ENCODE data around the gene LRRN1. TPM values are rescaled to one million over a fixed set of nuclear protein-coding genes. Genes with fewer than 3 reads are reported as not detected.

LRRN1 gene
- total RNA-seq, 2 experiments from 2014 or later, result not detected

- no peaks in the 10 kb centered on the region for H3K4me1 ChIP-seq (ENCODE audit: insufficient read depth, low read length, poor library complexity, severe bottlenecking)
- no peak overlapping the region for H3K4me2 ChIP-seq (ENCODE audit: low read length)
- ChIA-PET POLR2A (no interaction called here), CTCF (ENCODE audit: unreplicated experiment) (no interaction called here)
- no peak overlapping the region for H3K27ac ChIP-seq (ENCODE audit: low read depth, low read length, poor library complexity, severe bottlenecking)
- no peak for DNase-seq (ENCODE audit: low spot score)
- H3K36me3 ChIP-seq (ENCODE audit: insufficient read depth, low read length), result no peaks in the 10 kb centered on the region
- BruUV-seq (replicated peaks), result no TSS peak
- no peak overlapping the region for H3K4me3 ChIP-seq (ENCODE audit: low read depth, low read length, poor library complexity, severe bottlenecking)
- intact Hi-C loops (cut with micrococcal nuclease; ENCODE audit: unreplicated experiment), result no loop called here
- TF ChIP-seq EZH2phosphoT487 (IDR thresholded peaks at IDR 0.05; ENCODE audit: borderline replicate concordance, low read depth, low read length), result no peak
- TF ChIP-seq CTCF (conservative IDR thresholded peaks at IDR 0.05; ENCODE audit: low read length), result no peak
- H3K9me3 ChIP-seq (ENCODE audit: low read length), result no peaks in the 10 kb centered on the region
- no peaks in the 10 kb centered on the region for H3K79me2 ChIP-seq (ENCODE audit: insufficient read depth, low read depth, low read length)
- H2AFZ ChIP-seq (ENCODE audit: low read length), result no peak overlapping the region
- no peaks in the 10 kb centered on the region for H4K20me1 ChIP-seq (ENCODE audit: insufficient read depth, low read length)
- H3K9me2 ChIP-seq (ENCODE audit: insufficient read depth, low read length), result no peaks in the 10 kb centered on the region
These were observed 6.9 kb downstream of the LRRN1 start for GRCh38 chr3:3806092-3806491.

GRCh38 chr3:3806856-3807255 lies 7.6 kb downstream of the LRRN1 start:
- Histone ChIP-seq H3K4me2 (ENCODE audit: low read length) (no peak overlapping the region), H3K79me2 (ENCODE audit: insufficient read depth, low read depth, low read length) (no peaks in the 10 kb centered on the region), H4K20me1 (ENCODE audit: insufficient read depth, low read length) (no peaks in the 10 kb centered on the region), H3K36me3 (ENCODE audit: insufficient read depth, low read length) (no peaks in the 10 kb centered on the region), H2AFZ (ENCODE audit: low read length) (no peak overlapping the region), H3K4me3 (ENCODE audit: low read depth, low read length, poor library complexity, severe bottlenecking) (no peak overlapping the region), H3K9me3 (ENCODE audit: low read length) (no peaks in the 10 kb centered on the region), H3K27ac (ENCODE audit: low read depth, low read length, poor library complexity, severe bottlenecking) (no peak overlapping the region), H3K4me1 (ENCODE audit: insufficient read depth, low read length, poor library complexity, severe bottlenecking) (no peaks in the 10 kb centered on the region), H3K9me2 (ENCODE audit: insufficient read depth, low read length) (no peaks in the 10 kb centered on the region)
- intact Hi-C loops (cut with micrococcal nuclease; ENCODE audit: unreplicated experiment), result no loop called here
- TF ChIP-seq CTCF (conservative IDR thresholded peaks at IDR 0.05; ENCODE audit: low read length), result no peak
- TF ChIP-seq EZH2phosphoT487 (IDR thresholded peaks at IDR 0.05; ENCODE audit: borderline replicate concordance, low read depth, low read length), result no peak
- no peak for DNase-seq (ENCODE audit: low spot score)
- BruUV-seq (replicated peaks), result no TSS peak
- CTCF ChIA-PET (ENCODE audit: unreplicated experiment), result no interaction called here
- POLR2A ChIA-PET, result interaction anchor here (1.0 to 1.2 kb wide), 2 partner anchors 10 to 43 kb away, joined by 3 read pairs; no protein-coding TSS in a partner anchor

- no peaks in the 10 kb centered on the region for H3K9me3 ChIP-seq (ENCODE audit: low read length)
- no peaks in the 10 kb centered on the region for H3K36me3 ChIP-seq (ENCODE audit: insufficient read depth, low read length)
- intact Hi-C loops (cut with micrococcal nuclease; ENCODE audit: unreplicated experiment), result no loop called here
- no peaks in the 10 kb centered on the region for H3K79me2 ChIP-seq (ENCODE audit: insufficient read depth, low read depth, low read length)
- no peaks in the 10 kb centered on the region for H3K9me2 ChIP-seq (ENCODE audit: insufficient read depth, low read length)
- DNase-seq (ENCODE audit: low spot score), result no peak
- TF ChIP-seq EZH2phosphoT487 (IDR thresholded peaks at IDR 0.05; ENCODE audit: borderline replicate concordance, low read depth, low read length) (no peak), CTCF (conservative IDR thresholded peaks at IDR 0.05; ENCODE audit: low read length) (no peak)
- no peak overlapping the region for H3K4me2 ChIP-seq (ENCODE audit: low read length)
- no peaks in the 10 kb centered on the region for H4K20me1 ChIP-seq (ENCODE audit: insufficient read depth, low read length)
- ChIA-PET CTCF (ENCODE audit: unreplicated experiment) (no interaction called here), POLR2A (interaction anchor here (0.6 kb wide), 1 partner anchor 1246 kb away, joined by 3 read pairs; no protein-coding TSS in a partner anchor)
- H2AFZ ChIP-seq (ENCODE audit: low read length), result no peak overlapping the region
- H3K4me3 ChIP-seq (ENCODE audit: low read depth, low read length, poor library complexity, severe bottlenecking), result no peak overlapping the region
- no TSS peak for BruUV-seq (replicated peaks)
- H3K4me1 ChIP-seq (ENCODE audit: insufficient read depth, low read length, poor library complexity, severe bottlenecking), result no peaks in the 10 kb centered on the region
- H3K27ac ChIP-seq (ENCODE audit: low read depth, low read length, poor library complexity, severe bottlenecking), result no peak overlapping the region
These were observed 13.8 kb downstream of the LRRN1 start for GRCh38 chr3:3813013-3813412.
